GM12872 (cell line): ENCODE results near the gene GID4.

Experiments used
- TF ChIP-seq, protein P1 (sequence below): IDR thresholded peaks from 3 replicates; pipeline ENCODE4 v1.5.1; 2011; ENCODE audit warnings: low read depth, mild to moderate bottlenecking, low read length, moderate library complexity; ENCODE audit not compliant: insufficient read depth

Gene GID4

GRCh38 chr17:17999364-18000029 is 39.7 kb upstream of the GID4 start:
- TF ChIP-seq, protein P1, sequence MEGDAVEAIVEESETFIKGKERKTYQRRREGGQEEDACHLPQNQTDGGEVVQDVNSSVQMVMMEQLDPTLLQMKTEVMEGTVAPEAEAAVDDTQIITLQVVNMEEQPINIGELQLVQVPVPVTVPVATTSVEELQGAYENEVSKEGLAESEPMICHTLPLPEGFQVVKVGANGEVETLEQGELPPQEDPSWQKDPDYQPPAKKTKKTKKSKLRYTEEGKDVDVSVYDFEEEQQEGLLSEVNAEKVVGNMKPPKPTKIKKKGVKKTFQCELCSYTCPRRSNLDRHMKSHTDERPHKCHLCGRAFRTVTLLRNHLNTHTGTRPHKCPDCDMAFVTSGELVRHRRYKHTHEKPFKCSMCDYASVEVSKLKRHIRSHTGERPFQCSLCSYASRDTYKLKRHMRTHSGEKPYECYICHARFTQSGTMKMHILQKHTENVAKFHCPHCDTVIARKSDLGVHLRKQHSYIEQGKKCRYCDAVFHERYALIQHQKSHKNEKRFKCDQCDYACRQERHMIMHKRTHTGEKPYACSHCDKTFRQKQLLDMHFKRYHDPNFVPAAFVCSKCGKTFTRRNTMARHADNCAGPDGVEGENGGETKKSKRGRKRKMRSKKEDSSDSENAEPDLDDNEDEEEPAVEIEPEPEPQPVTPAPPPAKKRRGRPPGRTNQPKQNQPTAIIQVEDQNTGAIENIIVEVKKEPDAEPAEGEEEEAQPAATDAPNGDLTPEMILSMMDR: no peak

GRCh38 chr17:18000030-18000408 is 39.2 kb upstream of the GID4 start:
- TF ChIP-seq, protein P1: no peak

DNA sequence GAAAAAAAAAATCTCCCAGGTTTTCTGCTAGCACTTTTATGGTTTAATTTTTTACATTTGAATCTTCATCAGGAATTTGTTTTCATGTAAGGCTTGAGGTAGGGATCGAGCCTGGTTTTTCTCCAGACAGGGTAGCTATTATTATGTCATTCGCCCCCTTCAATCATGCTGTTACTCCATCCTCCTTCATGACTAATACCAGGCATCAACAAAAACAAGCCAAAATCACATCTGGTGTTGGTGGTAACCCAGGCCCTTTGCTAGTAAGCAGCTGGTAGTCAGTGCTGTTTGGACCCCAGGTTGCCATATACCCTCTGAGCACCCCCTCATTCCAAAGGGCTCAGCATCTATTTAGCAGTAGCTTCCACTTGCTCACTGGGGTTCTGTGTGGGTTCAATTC is 37.0 kb upstream of the GID4 start:
- TF ChIP-seq, protein P1: no peak

GRCh38 chr17:18004345-18004744 is 34.9 kb upstream of the GID4 start:
- TF ChIP-seq, protein P1: no peak

DNA sequence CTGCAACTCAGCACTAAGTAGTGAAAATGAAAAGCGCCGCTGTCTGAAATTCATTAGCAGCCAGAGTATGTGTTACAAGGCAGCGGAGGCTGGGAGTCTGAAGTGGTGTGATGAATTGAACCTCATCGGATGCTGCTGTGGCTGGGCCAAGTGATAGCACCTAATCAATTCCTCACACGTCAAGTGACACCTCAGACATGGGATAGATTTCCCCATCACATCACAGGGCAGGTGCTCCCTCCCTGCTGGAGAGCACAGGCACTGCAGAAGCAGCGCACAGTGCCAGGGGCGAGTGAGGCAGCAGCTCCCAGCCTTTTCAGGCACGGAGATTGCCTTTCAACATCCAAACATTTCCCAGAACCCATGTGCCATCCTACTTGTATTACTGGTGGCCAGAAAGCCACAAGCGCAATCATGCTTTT is 34.3 kb upstream of the GID4 start:
- TF ChIP-seq, protein P1: peak; percentile 43; the same call in 2 of the 3 replicates

DNA sequence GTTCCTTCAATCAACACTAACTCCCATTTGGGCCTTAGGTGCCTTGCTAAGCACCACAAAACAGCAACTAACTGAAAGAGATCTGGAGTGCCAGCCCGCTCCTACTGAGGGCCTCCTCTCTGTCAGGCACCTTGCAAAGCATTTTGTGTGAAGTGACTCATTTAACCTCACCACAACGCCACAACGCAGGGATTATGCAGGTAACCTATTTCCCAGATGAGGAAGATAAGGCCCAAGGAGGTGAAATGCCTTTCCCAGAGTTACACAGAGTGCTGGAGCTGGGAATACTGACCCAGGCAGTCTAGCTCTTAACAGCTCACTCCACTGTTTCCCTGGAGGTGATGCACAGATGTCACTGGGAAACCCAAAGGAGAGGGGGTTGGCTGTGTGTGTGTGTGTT is 33.7 kb upstream of the GID4 start:
- TF ChIP-seq, protein P1: no peak

DNA sequence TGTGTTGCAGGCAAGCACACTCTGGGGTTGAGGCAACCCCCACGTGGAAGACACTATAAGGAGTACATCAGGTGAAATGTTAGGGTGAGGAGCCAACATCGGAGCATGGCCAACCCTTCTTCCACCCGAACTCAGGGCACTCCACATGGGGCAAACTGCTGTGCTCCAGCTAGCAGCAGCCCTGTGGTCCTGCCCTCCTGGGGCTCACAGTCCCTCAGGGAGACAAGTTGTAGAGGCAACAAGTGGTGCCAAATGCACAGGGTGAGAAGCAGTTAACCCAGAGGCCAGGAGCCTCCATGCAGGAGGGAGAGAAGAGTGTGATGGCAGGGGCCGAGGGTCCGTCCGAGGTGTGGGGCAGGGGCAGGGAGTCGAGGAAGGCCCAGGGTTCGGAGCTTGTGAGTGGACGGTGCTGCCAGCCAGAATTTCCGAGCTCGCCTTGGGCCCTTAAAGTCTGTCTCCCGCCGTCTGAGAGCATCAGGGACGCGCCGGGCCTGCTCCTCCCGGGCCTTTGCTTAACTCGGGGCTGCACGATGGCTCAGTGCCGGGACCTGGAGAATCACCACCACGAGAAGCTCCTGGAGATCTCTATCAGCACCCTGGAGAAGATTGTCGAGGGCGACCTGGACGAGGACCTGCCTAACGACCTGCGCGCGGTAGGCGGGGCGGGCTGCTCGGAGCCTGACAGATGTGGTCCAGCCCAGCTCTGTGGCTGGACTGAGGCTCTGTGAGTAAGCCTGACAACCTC is 32.5 kb upstream of the GID4 start:
- TF ChIP-seq, protein P1: no peak
